ENCODE results near the gene EP400. TPM values are rescaled to one million over a fixed set of nuclear protein-coding genes. Genes with fewer than 3 reads are reported as not detected.

The EP400 gene
- total RNA-seq, 2 experiments from 2014 or later, result 39.9 to 45.5 TPM

DNA sequence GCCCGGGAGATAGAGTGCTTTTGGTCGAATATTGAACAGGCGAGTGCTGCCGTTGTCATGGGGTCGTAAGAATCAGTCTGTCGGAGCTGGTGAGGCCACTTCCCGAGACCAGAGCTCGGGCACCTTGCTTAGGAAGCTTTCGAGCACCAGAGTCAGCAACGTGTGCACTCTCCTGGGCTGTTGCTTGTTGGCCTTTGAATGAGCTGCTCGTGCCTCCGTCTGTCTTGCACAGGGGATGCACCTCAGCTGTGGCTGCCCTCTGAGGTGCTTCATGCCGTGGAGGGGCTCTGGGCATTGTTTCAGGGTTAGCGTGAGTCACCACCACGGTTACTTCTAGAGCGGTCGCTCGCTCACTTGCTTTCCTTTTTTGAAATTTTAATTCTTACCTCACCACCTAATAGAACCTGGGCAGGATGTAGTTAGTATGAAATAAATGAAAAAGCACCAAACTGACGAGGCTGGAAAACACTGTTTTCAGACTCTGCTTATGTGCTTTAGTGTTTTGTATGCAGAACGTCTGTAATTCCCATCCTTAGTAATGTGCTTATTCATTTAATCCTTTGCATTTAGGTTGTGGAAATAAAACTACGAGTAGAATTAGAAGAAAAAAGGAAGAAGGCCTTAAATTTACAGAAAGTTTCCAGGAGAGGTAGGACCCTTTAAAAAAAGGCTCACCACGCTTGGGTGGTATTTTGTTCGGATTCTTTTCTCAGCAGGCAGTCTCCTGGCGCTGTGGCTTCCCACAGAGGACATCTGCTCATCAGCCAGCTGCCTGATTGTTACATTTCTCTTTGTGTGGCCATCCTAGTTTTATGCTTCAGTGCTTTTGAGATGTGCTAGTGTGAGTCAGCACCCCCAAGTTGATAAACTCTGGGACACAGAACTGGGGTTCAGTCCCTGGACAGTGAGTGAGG, 40.6 kb downstream of the EP400 start:
- no peak overlapping the region for H3K4me3 Mint-ChIP-seq
- CTCF ChIA-PET, result interaction anchor here (0.6 kb wide), 1 partner anchor 175 kb away, joined by 3 read pairs; no protein-coding TSS in a partner anchor
- POLR2A ChIA-PET, result interaction anchor here (0.6 kb wide), 1 partner anchor 75 kb away, joined by 4 read pairs; no protein-coding TSS in a partner anchor
- no peaks in the 10 kb centered on the region for H3K9me3 Mint-ChIP-seq
- H3K36me3 Mint-ChIP-seq, result peaks cover 48% of the 10 kb centered on the region
- no peak overlapping the region for H3K27ac Mint-ChIP-seq
- no peaks in the 10 kb centered on the region for H3K4me1 Mint-ChIP-seq (ENCODE audit: low read depth)
- intact Hi-C loops (cut with micrococcal nuclease), result no loop called here
- H3K27me3 Mint-ChIP-seq, result no peaks in the 10 kb centered on the region
- DNase-seq, result no peak

DNA sequence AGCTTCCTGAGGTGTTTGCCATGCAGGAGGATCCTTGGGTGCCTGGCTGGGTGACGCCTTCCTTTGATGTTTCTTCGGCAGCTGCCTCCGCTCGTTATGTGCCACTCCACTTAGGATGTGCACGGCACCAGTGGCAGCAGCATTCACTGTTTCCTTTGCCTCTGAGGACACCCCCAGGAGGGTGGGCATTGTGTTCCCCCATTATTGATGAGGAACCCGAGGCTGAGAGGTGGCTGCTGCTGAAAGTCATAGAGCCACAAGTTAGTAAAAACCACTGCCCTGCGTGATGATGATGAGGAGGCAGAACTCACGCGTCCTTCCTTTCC, 41.2 kb downstream of the EP400 start:
- ChIA-PET CTCF (no interaction called here), POLR2A (no interaction called here)
- H3K36me3 Mint-ChIP-seq, result peaks cover 48% of the 10 kb centered on the region
- no peaks in the 10 kb centered on the region for H3K9me3 Mint-ChIP-seq
- intact Hi-C loops (cut with micrococcal nuclease), result no loop called here
- no peaks in the 10 kb centered on the region for H3K4me1 Mint-ChIP-seq (ENCODE audit: low read depth)
- no peak overlapping the region for H3K27ac Mint-ChIP-seq
- H3K27me3 Mint-ChIP-seq, result no peaks in the 10 kb centered on the region
- no peak overlapping the region for H3K4me3 Mint-ChIP-seq
- DNase-seq, result no peak

DNA sequence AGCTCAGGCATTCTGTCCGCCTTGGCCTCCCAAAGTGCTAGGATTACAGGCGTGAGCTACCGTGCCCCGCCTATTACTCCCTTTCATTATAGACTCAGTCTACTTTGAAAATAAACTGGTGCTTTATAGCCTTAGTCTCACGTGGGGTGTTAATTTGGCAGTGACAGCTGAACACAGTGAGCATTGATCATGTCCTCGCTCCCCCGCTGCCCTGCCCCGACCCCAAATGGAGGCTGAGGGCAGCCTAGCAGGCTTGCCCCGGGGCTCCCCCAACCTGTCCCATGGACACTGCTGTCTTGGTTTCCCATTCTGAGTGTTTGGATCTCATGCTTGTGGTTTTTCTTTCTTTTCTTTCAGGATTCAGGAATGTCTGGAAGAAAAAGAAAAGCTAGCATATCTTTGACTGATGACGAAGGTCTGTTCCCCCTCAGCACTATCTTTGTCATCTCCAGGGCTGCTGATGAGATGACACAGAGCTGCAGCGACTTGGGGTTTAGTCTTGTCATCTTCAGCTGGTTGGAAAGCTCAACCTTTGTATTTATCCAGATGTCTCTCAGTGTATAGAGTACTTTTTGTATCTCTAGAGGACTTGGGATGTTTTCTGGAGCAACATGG, 42.2 kb downstream of the EP400 start:
- intact Hi-C loops (cut with micrococcal nuclease), result no loop called here
- ChIA-PET POLR2A (no interaction called here), CTCF (no interaction called here)
- no peak for DNase-seq
- Mint-ChIP-seq H3K27me3 (no peaks in the 10 kb centered on the region), H3K4me3 (no peak overlapping the region), H3K27ac (no peak overlapping the region), H3K36me3 (peaks cover 45% of the 10 kb centered on the region), H3K4me1 (ENCODE audit: low read depth) (no peaks in the 10 kb centered on the region), H3K9me3 (no peaks in the 10 kb centered on the region)

DNA sequence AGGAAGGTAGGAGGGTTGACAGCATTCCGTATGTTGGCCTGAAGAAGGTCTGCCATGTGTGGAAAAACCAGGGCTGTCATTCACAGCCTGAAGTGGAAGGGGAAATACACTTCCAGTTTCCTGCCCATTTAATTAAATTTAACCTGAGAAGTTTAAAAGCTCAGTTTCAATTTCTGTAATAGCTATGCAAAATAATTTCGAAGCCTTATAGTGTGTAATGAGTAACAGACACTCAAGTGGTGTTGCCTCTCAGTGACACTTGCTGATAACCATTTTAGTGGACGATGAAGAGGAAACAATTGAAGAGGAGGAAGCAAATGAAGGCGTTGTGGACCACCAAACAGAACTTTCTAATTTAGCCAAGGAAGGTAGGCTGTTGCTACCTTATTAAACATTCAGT, 44.8 kb downstream of the EP400 start:
- H3K27ac Mint-ChIP-seq, result peak overlapping the region; percentile 5
- no peaks in the 10 kb centered on the region for H3K9me3 Mint-ChIP-seq
- no peaks in the 10 kb centered on the region for H3K4me1 Mint-ChIP-seq (ENCODE audit: low read depth)
- H3K36me3 Mint-ChIP-seq, result peaks cover 34% of the 10 kb centered on the region
- no peaks in the 10 kb centered on the region for H3K27me3 Mint-ChIP-seq
- ChIA-PET POLR2A (no interaction called here), CTCF (no interaction called here)
- H3K4me3 Mint-ChIP-seq, result no peak overlapping the region
- intact Hi-C loops (cut with micrococcal nuclease), result no loop called here
- no peak for DNase-seq

DNA sequence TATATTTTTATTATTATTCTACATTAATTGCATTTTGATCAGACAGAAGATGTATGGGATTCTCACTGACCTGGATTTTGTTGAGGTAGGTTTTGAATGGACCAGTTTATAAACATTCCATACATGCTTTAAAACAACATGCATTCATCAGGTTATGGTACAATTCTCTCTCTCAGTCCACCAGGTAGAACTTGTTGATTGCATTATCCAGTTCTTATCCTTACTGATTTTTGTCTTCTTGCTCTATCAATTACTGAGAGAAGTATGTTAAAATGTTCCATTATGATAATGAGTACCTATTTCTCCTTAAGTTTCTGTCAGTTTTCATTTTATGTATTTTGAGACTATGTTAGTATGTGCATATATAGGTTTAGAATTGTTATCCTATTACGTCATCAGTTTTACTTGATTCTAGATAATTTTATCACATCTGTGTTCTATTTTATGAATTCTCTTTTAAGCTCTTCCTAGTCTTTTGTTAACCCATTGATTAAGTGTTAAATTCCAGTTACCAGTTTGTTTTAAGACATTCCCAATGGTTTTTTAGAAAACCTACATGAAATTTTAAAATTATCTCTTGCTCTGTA, 50.6 kb downstream of the EP400 start:
- peaks cover 10% of the 10 kb centered on the region for H3K36me3 Mint-ChIP-seq
- H3K4me3 Mint-ChIP-seq, result no peak overlapping the region
- H3K27ac Mint-ChIP-seq, result no peak overlapping the region
- POLR2A ChIA-PET, result no interaction called here
- no peaks in the 10 kb centered on the region for H3K9me3 Mint-ChIP-seq
- H3K4me1 Mint-ChIP-seq (ENCODE audit: low read depth), result no peaks in the 10 kb centered on the region
- CTCF ChIA-PET, result no interaction called here
- no peaks in the 10 kb centered on the region for H3K27me3 Mint-ChIP-seq
- no peak for DNase-seq
- intact Hi-C loops (cut with micrococcal nuclease), result no loop called here

DNA sequence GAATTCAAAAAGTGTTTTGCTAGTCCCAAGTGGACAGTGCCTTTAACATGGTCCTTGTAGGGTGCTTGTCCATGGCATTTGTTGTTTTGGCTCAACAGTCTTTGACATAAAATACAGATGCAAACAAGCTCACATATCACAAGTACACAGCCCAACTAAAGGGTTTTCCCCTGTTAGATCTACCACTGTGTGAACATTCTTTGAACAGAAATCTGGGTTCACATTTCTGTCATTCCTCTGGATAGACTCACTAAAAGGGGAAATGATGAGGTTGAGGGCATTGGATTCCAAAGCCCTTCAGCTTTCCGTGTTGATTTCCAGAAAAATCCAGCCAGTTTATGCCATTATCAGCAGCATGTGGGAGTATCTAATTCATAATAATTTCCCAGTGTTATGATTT, 54.1 kb downstream of the EP400 start:
- CTCF ChIA-PET, result interaction anchor here (1.0 kb wide), 1 partner anchor 41 kb away, joined by 3 read pairs; no protein-coding TSS in a partner anchor
- H3K4me3 Mint-ChIP-seq, result no peak overlapping the region
- H3K4me1 Mint-ChIP-seq (ENCODE audit: low read depth), result no peaks in the 10 kb centered on the region
- no peaks in the 10 kb centered on the region for H3K9me3 Mint-ChIP-seq
- H3K36me3 Mint-ChIP-seq, result peaks cover 22% of the 10 kb centered on the region
- POLR2A ChIA-PET, result no interaction called here
- no peaks in the 10 kb centered on the region for H3K27me3 Mint-ChIP-seq
- DNase-seq, result no peak
- H3K27ac Mint-ChIP-seq, result no peak overlapping the region
- intact Hi-C loops (cut with micrococcal nuclease), result no loop called here

DNA sequence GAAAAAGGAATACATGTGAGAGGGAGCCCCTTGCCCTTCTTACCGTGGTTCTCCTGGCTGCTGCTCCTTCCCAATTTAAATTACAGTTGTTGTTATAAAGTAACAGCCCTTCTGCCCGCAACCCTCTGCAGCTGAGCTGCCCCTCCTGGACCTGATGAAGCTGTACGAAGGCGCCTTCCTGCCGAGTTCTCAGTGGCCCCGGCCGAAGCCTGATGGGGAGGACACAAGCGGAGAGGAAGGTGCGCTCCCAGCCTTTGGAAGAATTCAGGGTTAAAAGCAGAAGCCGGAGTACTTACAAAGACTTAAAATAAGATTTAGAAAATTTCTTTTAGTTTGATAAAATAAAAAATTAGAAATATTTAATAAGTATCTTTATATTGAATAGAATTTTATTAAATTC, 55.2 kb downstream of the EP400 start:
- Mint-ChIP-seq H3K4me1 (ENCODE audit: low read depth) (no peaks in the 10 kb centered on the region), H3K27ac (no peak overlapping the region), H3K9me3 (no peaks in the 10 kb centered on the region), H3K27me3 (no peaks in the 10 kb centered on the region), H3K4me3 (no peak overlapping the region), H3K36me3 (peaks cover 26% of the 10 kb centered on the region)
- CTCF ChIA-PET, result no interaction called here
- intact Hi-C loops (cut with micrococcal nuclease), result no loop called here
- DNase-seq, result no peak
- POLR2A ChIA-PET, result no interaction called here

DNA sequence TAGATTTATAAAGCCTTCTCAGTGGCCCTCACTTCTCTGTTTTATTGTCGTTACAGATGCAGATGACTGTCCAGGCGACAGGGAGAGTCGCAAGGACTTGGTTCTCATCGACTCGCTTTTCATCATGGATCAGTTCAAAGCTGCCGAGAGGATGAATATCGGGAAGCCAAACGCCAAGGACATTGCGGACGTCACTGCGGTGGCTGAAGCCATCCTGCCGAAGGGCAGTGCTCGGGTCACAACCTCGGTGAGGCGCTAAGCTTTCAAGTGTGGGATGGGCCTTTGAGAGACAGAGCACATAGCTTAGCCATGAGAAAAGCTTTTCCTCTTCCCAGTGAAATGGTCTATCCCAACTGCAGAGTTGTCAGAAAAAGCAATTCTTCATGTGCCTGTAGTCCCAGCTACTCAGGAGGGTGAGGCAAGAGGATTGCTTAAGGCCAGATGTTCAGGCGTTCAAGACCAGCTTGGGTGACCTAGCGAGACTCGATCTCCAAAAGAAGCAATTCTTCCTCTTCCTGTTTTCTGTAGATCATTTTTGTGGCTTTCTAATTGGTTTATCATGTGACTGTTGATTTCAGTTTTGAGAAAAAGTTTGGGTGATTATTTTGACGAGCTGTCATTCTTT, 56.4 kb downstream of the EP400 start:
- CTCF ChIA-PET, result no interaction called here
- no peak for DNase-seq
- Mint-ChIP-seq H3K36me3 (peaks cover 23% of the 10 kb centered on the region), H3K4me3 (no peak overlapping the region), H3K4me1 (ENCODE audit: low read depth) (no peaks in the 10 kb centered on the region), H3K27me3 (no peaks in the 10 kb centered on the region), H3K27ac (no peak overlapping the region), H3K9me3 (no peaks in the 10 kb centered on the region)
- intact Hi-C loops (cut with micrococcal nuclease), result no loop called here
- POLR2A ChIA-PET, result no interaction called here

DNA sequence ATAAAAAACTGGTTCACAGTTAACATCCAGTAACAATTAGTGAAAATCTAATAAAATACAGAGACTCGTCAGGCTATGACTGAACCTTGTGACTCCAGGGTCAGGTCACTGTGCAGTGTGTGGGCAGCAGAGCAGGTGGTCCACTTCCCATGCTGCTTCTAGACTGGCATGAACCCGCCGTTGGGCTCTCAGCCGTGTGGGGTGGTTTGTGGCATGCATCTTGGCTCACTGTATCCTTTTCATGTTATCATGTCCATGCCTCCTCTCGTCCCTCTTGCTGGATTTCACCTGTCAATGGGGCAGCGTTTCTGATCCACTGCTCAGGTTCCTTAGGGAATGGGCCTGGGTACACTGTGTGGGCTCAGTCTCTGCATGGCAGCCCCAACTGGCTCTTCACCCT, 57.3 kb downstream of the EP400 start:
- intact Hi-C loops (cut with micrococcal nuclease), result no loop called here
- CTCF ChIA-PET, result no interaction called here
- H3K4me3 Mint-ChIP-seq, result no peak overlapping the region
- no peak for DNase-seq
- H3K9me3 Mint-ChIP-seq, result no peaks in the 10 kb centered on the region
- H3K27me3 Mint-ChIP-seq, result no peaks in the 10 kb centered on the region
- H3K4me1 Mint-ChIP-seq (ENCODE audit: low read depth), result no peaks in the 10 kb centered on the region
- H3K27ac Mint-ChIP-seq, result no peak overlapping the region
- peaks cover 27% of the 10 kb centered on the region for H3K36me3 Mint-ChIP-seq
- POLR2A ChIA-PET, result no interaction called here

DNA sequence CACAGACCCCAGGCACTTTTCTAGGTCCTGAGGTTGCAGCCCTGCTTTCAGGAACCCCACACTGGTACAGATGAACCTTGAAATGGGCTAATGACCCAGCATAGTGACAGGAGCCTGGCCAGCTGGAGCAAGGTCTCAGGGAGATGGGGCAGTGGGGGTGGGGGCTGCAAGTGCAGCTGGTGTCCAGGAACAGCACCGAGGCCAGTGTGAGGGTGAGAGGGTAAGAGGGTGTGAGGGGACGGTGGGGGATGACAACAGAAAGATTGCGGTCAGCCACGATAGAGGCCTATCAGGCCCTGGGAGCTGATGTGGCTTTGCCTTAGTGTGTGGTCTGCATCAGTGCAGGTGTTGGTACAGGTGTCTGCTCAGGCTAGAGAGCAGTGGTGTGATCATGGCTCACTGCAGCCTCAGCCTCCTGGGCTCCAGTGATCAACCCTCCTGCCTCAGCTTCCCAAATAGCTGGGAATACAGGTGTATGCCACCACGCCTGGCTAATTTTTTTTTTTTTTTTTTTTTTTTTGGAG, 59.7 kb downstream of the EP400 start:
- H3K27ac Mint-ChIP-seq, result no peak overlapping the region
- intact Hi-C loops (cut with micrococcal nuclease), result no loop called here
- H3K4me1 Mint-ChIP-seq (ENCODE audit: low read depth), result no peaks in the 10 kb centered on the region
- H3K27me3 Mint-ChIP-seq, result no peaks in the 10 kb centered on the region
- ChIA-PET POLR2A (no interaction called here), CTCF (no interaction called here)
- no peaks in the 10 kb centered on the region for H3K9me3 Mint-ChIP-seq
- peaks cover 41% of the 10 kb centered on the region for H3K36me3 Mint-ChIP-seq
- H3K4me3 Mint-ChIP-seq, result no peak overlapping the region
- DNase-seq, result no peak

DNA sequence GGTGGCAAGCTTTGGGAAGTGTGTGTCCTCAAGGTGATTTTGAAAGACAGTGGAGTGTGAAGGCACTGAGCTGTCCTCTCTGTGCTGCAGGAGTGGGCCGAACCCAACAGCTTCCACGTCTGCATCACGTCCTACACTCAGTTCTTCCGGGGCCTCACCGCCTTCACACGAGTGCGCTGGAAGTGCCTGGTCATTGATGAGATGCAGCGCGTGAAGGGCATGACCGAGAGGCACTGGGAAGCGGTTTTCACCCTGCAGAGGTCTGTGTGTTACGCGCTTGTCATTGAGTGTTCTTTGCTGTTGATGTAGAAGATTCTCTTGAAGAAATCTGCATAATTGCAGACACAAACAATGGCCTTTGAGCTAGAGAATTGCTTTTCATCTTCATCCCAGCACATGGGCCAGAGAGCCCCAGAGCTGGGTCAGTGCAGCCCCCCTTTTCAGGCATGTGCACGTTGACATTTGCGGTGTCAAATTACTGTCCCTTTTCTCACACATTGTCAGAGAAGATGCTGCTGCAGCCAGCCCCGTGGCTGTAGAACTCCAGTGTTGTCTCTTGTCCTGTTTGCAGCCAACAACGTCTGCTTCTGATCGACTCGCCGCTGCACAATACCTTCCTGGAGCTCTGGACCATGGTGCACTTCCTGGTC, 63.3 kb downstream of the EP400 start:
- Mint-ChIP-seq H3K27ac (no peak overlapping the region), H3K27me3 (no peaks in the 10 kb centered on the region)
- CTCF ChIA-PET, result no interaction called here

More for the DNA sequence above, 63.3 kb downstream of the EP400 start:
- Mint-ChIP-seq H3K4me1 (ENCODE audit: low read depth) (no peaks in the 10 kb centered on the region), H3K9me3 (no peaks in the 10 kb centered on the region), H3K4me3 (no peak overlapping the region), H3K36me3 (peaks cover 53% of the 10 kb centered on the region)
- intact Hi-C loops (cut with micrococcal nuclease), result loop anchor here (10.0 kb wide), 1 partner anchor 258 kb away; no protein-coding TSS in a partner anchor
- no peak for DNase-seq
- POLR2A ChIA-PET, result no interaction called here
